ENCODE measurements around the gene HNRNPH2.

GRCh38 chrX:101395789-101396188, 12.2 kb upstream of the HNRNPH2 start:
- TF ChIP-seq POLR2A (IDR thresholded peaks at IDR 0.05; ENCODE audit: low read depth, low read length) (no peak), TAF1 (IDR thresholded peaks at IDR 0.05; ENCODE audit: borderline replicate concordance, low read depth, low read length) (no peak), POLR2AphosphoS5 (IDR thresholded peaks at IDR 0.05; ENCODE audit: low read depth, low read length) (no peak)

Data from GM12892 (cell line).